SK-N-SH (cell line): ENCODE measurements around the gene CRB2.

ENCODE experiments used
- CTCF ChIP-seq: fragments of 200-600 bp; sonication (generic); IDR thresholded peaks from 2 replicates; pipeline ENCODE4 v1.6.1; 2017; ENCODE audit warnings: antibody characterized with exemption, mild to moderate bottlenecking, moderate library complexity
- EP300 ChIP-seq, 2 experiments: IDR thresholded peaks; 2 replicates each; pipeline versions ENCODE4 v1.4.0 to v1.6.1; 2012; ENCODE audit warnings: borderline replicate concordance in 1 of 2, low read depth in 1 of 2, low read length in 1 of 2
- FOXM1 ChIP-seq: IDR thresholded peaks from 2 replicates; pipeline ENCODE4 v1.4.0; 2012; ENCODE audit warnings: low read depth, mild to moderate bottlenecking
- JUND ChIP-seq: IDR thresholded peaks from 2 replicates; pipeline ENCODE4 v1.4.0; 2012
- MAX ChIP-seq: IDR thresholded peaks from 2 replicates; pipeline ENCODE4 v1.4.0; 2012; ENCODE audit warnings: low read depth
- RAD21 ChIP-seq: IDR thresholded peaks from 2 replicates; pipeline ENCODE4 v1.6.1; 2012; ENCODE audit warnings: mild to moderate bottlenecking, low read length
- RCOR1 ChIP-seq: fragments of 150-350 bp; IDR thresholded peaks from 2 replicates; pipeline ENCODE4 v1.6.1; 2017; ENCODE audit warnings: antibody characterized with exemption, low read length
- REST ChIP-seq: IDR thresholded peaks from 2 replicates; pipeline ENCODE4 v1.6.1; 2012; ENCODE audit warnings: mild to moderate bottlenecking, low read depth, low read length, moderate library complexity
- RFX5 ChIP-seq: IDR thresholded peaks from 2 replicates; pipeline ENCODE4 v1.6.1; 2012; ENCODE audit warnings: mild to moderate bottlenecking, improper control_type of control experiment, low read length
- SIN3A ChIP-seq: IDR thresholded peaks from 2 replicates; pipeline ENCODE4 v1.6.1; 2012; ENCODE audit warnings: low read depth, mild to moderate bottlenecking, low read length, moderate library complexity, borderline replicate concordance
- TCF12 ChIP-seq: IDR thresholded peaks from 2 replicates; pipeline ENCODE4 v1.4.0; 2012
- USF1 ChIP-seq: IDR thresholded peaks from 2 replicates; pipeline ENCODE4 v1.4.0; 2012; ENCODE audit warnings: low read depth, borderline replicate concordance
- YY1 ChIP-seq: IDR thresholded peaks from 2 replicates; pipeline ENCODE4 v1.4.0; 2012; ENCODE audit warnings: low read depth, mild to moderate bottlenecking

- TF ChIP-seq SIN3A (no peak), REST (no peak), EP300 (IDR thresholded peaks at IDR 0.05; ENCODE audit: borderline replicate concordance in 1 of 2, low read depth in 1 of 2, low read length in 1 of 2) (no peak), RFX5 (no peak), TCF12 (no peak), FOXM1 (no peak), CTCF (no peak), JUND (no peak), RCOR1 (no peak), YY1 (no peak), MAX (no peak), USF1 (no peak), RAD21 (no peak)
Measured at GRCh38 chr9:123321616-123322272, 34.3 kb upstream of the CRB2 start.
